LNCaP clone FGC (cell line): ENCODE data around the gene VAMP8.
"Not testable (repeated sequence)": the region's sequence is repeated elsewhere in the genome, so short reads cannot be mapped to it uniquely, and the experiment has no call there.

ENCODE experiments used
- DNase-seq: peaks from one replicate; pipeline ENCODE4 v3.0.0-alpha.2; 2011; ENCODE audit warnings: low read depth
- H3K4me3 ChIP-seq: 2 replicates; pipeline ENCODE4 v1.5.1; 2011; ENCODE audit warnings: mild to moderate bottlenecking, low read depth, low read length, control low read depth
- TF ChIP-seq, protein P1 (sequence below): IDR thresholded peaks from 2 replicates; pipeline ENCODE4 v1.5.1; 2012; ENCODE audit warnings: mild to moderate bottlenecking; ENCODE audit not compliant: control insufficient read depth, insufficient read depth; ENCODE audit errors: extremely low read depth

The VAMP8 gene

GRCh38 chr2:85557130-85557529 lies 20.3 kb upstream of the VAMP8 start:
- DNase-seq, result no peak

DNA sequence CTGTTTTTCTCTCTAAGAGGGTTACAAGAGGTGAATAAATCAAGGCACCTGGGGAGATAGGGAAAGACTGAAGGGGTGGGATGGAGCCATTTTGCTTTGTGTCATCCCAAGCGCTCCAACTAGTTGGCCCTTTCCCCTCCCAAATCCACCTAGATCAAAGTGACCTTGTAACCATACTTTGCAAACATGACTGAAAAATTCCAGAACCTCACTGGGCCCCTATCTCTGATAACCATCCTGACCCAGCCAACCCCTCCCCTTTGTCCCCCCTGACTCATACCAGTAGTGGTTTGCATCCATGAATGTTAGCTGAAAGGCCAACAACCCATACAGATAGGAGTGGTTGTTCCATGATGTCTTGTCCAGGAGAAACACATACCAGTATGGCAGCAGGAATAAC lies 19.2 kb upstream of the VAMP8 start:
- TF ChIP-seq, protein P1, sequence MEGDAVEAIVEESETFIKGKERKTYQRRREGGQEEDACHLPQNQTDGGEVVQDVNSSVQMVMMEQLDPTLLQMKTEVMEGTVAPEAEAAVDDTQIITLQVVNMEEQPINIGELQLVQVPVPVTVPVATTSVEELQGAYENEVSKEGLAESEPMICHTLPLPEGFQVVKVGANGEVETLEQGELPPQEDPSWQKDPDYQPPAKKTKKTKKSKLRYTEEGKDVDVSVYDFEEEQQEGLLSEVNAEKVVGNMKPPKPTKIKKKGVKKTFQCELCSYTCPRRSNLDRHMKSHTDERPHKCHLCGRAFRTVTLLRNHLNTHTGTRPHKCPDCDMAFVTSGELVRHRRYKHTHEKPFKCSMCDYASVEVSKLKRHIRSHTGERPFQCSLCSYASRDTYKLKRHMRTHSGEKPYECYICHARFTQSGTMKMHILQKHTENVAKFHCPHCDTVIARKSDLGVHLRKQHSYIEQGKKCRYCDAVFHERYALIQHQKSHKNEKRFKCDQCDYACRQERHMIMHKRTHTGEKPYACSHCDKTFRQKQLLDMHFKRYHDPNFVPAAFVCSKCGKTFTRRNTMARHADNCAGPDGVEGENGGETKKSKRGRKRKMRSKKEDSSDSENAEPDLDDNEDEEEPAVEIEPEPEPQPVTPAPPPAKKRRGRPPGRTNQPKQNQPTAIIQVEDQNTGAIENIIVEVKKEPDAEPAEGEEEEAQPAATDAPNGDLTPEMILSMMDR, result no peak
- no peak for DNase-seq

More at GRCh38 chr2:85557130-85557529, 20.3 kb upstream of the VAMP8 start:
- H3K4me3 ChIP-seq, result no peak overlapping the region
- TF ChIP-seq, protein P1, result no peak

DNA sequence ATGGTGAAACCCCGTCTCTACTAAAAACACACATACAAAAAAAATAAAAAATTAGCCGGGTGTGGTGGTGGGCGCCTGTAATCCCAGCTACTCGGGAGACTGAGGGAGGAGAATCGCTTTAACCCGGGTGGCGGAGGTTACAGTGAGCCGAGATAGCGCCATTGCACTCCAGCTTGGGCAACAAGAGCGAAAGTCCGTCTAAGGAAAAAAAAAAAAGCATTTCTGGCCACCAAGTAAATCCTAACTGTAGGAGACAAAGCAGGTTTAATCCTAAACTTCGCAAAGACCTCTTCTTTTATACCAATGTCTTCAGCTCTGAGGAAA lies 17.0 kb upstream of the VAMP8 start:
- not testable (repeated sequence) for DNase-seq
- H3K4me3 ChIP-seq, result peak overlapping the region; percentile 95

More for the DNA sequence above, 19.2 kb upstream of the VAMP8 start:
- H3K4me3 ChIP-seq, result no peak overlapping the region

DNA sequence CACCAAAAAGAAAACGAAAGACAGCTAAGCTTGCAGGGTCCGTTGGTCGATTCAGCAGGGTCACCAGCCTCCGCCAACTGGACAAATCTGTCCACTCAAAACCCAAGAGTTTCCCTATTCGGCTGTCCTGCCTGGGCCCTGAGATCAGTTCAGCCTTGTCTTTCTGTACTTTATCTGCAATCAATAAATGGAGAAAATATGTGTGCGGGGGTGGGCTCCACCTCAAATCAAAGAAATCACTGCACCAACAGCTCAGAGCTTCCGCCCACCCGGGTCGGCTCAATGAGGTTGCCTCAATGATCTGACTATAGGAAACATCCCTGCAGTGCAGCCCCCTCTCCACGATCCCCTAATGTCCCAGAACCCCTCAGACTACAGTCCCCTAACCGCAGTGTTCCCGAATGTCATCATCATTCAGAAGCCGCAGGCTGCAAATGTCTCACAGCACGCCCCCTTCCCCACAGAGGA lies 16.5 kb upstream of the VAMP8 start:
- no peak for DNase-seq
- peak overlapping the region; percentile 95 for H3K4me3 ChIP-seq
- TF ChIP-seq, protein P1, result no peak

DNA sequence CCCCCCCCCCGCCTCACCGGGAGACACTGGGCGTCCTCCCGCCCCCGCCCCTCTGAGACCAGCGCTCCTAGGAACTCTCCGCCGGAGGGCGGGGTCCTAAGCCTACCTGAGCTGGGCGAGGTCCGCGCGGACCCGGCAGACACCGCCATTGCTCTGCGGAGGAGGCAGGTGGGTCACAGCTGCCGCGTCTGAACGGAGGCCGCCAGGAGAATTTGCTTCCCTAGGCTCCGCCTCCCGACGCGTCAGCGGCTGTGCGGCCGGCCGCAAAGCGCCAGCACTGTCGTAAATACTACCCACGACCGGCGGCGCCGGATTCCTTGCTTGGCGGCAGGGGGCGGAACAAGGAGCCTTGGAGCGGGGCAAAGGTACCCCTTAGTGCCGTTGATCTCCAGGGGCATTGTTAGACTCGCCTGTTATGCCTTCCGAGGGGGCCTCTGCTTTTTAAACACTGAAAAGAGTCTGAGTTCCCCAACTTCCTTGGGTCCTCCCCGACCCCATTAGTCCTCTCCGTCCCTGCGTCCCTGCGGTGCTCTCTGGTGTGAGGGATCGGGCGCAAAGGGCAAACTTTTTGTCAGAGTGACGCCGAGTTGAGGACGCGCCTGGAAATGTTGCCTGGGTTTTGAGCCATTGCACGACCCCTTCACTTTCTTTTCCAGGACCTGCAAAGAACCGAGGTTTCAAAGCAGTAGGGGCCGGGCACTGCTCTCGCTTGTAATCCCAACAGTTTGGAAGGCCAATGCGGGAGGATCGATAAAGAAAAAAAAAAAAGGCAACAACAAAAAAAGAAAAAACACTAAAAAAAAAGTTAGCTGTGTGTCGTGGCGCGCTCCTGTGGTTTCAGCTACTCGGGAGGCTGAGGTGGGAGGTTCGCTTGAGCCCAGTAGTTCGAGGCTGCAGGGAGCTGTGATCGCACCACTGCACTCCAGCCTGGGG lies 15.8 kb upstream of the VAMP8 start, which contains the start of gene GGCX:
Gene GGCX (minus strand): TSS at position 214 of the 933 bp plus-strand sequence. CDS start 65 bp downstream, at position 149.
- DNase-seq, result peak; percentile 79
- TF ChIP-seq, protein P1, result no peak
- H3K4me3 ChIP-seq, result peak within 1 kb of the TSS; percentile 95

DNA sequence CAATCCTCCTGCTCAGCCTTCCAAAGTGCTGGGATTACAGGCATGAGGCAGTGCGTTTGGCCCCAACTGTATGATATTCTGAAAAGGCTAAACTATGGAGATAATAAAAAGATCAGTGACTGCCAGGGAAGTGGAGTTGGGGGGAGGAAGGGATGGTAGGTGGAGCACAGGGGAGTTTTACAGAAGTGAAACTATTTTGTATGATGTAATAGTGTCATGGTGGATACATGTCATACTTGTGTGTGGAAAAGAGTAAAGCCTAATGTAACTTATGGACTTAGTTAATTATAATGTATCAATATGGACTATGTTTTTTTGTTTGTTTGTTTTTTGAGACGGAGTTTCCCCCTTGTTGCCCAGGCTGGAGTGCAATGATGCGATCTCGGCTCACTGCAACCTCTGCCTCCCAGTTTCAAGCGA lies 13.2 kb upstream of the VAMP8 start:
- TF ChIP-seq, protein P1, result no peak
- no peak overlapping the region for H3K4me3 ChIP-seq
- no peak for DNase-seq

DNA sequence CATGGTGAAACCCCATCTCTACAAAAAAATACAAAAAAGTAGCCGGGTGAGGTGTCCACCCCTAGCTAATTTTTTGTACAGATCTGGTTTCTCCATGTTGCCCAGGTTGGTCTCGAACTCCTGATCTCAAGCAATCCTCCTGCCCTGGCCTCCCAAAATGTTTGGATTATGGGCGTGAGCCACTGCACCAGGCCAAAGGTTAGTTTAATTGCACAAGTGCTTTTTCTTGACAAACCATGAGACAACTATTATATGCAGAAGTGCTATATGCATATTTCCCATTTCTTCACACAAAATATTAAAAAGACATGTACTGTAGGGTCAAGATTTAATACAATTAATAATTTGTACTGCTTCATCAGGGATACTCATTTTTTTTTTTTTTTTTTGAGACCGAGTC lies 11.1 kb upstream of the VAMP8 start:
- TF ChIP-seq, protein P1, result no peak

More for the DNA sequence above, 11.1 kb upstream of the VAMP8 start:
- no peak for DNase-seq
- H3K4me3 ChIP-seq, result no peak overlapping the region
